GM19099 (cell line): ENCODE data around the gene LNPEP.

Experiments
- POLR2A ChIP-seq: IDR thresholded peaks from 3 replicates; pipeline ENCODE4 v1.6.1; 2011; ENCODE audit warnings: low read depth; ENCODE audit not compliant: insufficient read length; ENCODE audit errors: extremely low read depth

The LNPEP gene

DNA sequence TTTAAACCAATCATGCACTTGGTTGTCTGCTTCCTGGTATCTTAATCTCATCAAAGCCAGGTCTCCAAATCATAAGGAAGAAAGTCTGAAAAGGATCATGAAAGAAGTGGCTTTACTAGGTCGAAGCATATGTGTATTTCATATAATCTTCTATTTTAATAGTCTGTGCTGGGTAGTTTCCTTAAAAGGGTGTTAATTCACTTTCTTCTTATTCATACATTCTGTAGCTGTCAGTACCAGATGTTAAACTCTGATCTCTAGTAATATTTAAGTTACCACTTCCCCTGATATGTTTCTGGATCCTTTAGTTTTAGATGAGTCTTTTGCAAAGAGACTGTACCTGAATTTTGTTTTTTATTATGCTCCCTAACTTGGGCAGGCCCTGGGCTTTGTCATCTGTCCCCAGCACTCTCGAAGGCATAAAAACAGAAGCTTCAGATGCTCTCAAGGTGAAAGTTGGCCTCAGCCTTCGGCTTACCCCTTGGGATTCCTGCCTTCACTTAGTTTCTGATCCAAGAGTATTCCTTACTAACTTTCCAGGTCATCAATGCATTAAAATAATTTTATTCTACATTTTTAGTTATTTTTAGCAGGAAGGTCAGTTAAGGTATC, 15.0 kb upstream of the LNPEP start:
- TF ChIP-seq POLR2A = no peak

GRCh38 chr5:96922499-96923244, 13.2 kb upstream of the LNPEP start:
- no peak for TF ChIP-seq POLR2A

DNA sequence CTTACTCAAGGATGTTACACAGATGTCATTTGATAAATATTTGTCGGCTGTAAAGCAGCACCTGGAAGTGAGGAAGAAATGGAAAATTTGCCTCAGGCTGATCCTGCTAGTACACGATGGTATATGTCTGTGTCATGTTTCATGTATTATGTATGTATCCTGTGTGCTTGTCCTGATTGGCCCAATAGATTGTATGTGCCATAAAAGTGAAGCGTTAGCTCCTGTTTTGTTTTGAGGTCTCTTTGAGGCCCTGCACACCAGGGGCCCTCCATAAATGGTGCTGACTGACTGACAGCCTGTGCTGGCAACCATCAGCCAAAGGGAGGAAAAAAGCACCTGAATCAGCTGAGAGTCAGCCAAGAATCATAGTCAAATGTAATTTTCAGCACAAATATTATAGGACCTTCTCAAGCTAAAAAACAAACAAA, 11.8 kb upstream of the LNPEP start:
- TF ChIP-seq POLR2A = no peak

DNA sequence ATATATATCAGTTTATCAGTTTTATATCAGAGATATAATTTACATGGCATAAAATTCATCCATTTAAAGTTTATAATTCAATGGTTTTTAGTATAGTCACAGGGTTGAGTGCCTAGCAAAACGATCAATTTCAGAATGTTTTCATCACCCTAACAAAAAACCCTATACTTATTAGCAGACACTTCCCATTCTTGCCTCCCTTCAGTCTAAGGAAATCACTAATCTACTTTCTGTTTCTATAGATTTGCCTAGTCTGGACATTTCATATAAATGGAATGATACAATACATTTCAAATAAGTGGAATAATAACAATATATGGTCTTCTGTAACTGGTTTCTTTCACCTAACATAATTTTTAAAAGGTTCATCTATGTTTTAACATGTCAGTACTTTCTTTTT, 9.6 kb upstream of the LNPEP start:
- TF ChIP-seq POLR2A = no peak

DNA sequence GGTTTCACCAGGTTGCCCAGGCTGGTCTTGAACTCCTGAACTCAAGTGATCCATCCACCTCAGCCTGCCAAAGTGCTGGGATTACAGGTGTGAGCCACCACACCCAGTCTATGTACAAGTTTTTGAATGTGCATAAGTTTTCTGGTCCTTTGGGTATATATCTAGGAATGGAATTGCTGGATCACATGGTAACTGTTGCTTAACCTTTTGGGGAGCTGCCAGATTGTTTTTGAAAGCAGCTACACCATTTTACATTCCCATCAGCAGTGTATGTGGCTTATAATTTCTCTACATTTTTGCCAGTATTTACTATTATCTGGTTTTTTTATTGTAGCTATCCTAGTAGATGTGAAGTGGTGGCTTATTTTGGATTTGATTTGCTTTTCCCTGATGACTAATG, 8.9 kb upstream of the LNPEP start:
- TF ChIP-seq POLR2A = no peak

DNA sequence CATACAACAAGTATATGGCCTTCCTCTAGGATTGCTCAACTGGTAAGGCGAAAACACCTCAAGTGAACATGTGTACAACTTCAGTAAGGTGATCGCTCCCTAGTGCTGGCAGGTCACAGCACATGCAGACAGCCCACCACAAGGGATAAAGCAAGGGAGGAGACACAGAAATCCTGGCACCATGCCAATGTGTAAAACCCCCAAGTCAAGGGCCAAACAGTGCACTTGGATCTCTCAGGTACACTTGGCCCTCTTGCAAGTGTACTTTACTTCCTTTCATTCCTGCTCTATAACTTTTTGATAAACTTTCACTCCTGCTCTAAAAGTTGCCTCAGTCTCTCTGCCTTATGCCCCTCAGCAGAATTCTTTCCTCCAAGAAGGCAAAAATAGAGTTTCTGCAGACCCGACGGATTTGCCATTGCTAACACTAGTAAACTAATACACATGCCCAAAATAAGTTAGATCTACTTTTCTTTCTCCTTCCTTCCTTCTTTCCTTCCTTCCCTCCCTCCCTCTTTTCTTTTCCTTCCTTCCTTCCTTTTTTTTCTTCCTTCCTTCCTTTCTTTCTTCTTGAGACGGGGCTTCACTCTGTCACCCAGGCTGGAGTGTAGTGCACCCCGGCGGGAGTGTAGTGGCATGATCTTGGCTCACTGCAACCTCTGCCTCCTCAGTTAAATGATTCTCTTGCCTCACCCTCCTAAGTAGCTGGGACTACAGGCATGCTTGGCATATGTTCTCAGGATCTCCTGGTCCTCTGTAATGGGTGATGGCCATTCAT, 6.8 kb upstream of the LNPEP start:
- no peak for TF ChIP-seq POLR2A

DNA sequence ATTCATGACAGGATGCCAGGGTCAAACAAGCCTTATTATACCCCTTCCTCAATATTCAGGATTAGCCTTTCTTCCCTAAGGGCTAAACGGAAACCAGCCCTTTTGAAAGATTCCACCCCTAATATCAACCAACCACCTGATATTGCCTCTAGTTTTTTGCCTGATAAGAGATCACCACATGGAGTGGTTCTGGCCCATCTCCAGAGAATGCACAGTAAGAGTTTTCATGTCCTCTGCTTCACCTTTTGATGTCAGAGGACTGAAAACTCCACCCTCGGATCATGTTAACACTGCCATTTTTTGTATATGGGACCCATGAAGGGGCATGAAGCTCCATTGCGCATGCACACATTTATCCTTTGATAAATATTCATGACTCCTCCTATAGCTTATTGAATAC, 5.8 kb upstream of the LNPEP start:
- no peak for TF ChIP-seq POLR2A

DNA sequence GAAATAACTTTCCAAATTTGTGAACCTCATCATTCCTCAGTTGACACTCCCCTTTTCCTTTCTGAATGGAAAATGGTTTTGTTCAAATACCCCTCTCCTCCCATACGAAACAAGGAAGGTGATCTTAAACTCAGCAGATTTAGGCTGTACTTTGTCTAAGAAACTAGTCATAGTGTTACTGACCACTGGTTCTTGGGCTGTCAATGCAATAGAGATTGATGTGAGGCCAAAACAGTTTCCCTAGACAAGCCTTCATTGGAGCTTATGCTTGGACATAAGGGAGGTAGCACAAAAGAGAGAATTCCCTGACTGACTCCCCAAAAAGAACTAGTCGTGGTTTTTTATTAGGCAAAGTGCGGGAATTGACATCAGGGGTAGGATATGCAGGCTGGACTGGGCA, 5.3 kb upstream of the LNPEP start:
- no peak for TF ChIP-seq POLR2A

- peak; percentile 47 for TF ChIP-seq POLR2A
Observed at GRCh38 chr5:96931605-96932004, 4.3 kb upstream of the LNPEP start.

- no peak for TF ChIP-seq POLR2A
Observed at GRCh38 chr5:96932026-96932425, 3.9 kb upstream of the LNPEP start.

- TF ChIP-seq POLR2A = no peak
Observed at GRCh38 chr5:96933764-96934707, 1.8 kb upstream of the LNPEP start.

GRCh38 chr5:96934708-96935558, 947 bp upstream of the LNPEP start:
- peak; percentile 69 for TF ChIP-seq POLR2A

DNA sequence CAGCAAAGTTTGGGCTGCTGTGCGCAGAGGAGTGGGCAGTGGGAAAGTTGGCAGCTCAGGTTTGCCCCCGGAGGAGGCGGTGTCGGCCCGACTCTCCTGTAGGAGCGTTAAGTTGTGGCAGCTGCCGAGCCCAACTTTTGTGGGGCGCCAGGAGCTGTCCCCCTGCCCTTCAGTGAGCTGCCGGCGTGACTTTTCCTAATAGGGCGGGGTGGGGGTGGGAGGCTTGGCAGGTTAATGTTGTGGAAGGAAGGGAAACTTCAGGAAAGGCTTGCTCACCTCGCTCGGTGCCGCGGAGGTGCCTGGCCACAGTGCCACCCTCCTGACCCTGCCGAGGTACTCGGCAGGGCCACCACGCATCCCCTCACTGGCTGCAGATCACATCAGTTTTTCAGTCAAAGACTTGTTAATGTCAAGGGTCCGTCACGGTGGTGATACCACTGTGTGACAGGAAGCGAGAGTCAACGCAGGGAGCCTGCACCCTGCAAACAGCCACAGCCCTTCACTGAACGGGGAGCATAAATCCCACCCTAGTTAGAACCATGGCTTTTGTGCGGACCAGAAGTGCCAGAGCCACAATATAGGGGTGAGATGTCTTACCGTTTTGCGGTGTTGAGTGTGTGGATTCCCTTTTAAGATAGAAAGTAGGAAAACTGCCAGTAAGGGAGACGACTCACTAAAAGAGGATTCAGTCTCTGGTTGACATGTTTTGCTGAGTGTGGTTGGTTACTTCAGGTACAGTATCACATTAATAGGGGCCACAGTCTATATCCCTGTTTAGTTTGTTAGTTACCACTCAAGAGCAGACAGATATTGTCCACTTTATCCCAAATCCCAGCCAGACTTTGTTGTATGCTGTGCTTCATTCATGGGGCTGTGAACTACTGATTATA, 796 bp downstream of the LNPEP start:
- peak; percentile 50 for TF ChIP-seq POLR2A
